Measurements from ENCODE around the gene KAZALD1.

The KAZALD1 gene

GRCh38 chr10:101052285-101052684, 9.5 kb upstream of the KAZALD1 start:
- TF ChIP-seq, protein P1, sequence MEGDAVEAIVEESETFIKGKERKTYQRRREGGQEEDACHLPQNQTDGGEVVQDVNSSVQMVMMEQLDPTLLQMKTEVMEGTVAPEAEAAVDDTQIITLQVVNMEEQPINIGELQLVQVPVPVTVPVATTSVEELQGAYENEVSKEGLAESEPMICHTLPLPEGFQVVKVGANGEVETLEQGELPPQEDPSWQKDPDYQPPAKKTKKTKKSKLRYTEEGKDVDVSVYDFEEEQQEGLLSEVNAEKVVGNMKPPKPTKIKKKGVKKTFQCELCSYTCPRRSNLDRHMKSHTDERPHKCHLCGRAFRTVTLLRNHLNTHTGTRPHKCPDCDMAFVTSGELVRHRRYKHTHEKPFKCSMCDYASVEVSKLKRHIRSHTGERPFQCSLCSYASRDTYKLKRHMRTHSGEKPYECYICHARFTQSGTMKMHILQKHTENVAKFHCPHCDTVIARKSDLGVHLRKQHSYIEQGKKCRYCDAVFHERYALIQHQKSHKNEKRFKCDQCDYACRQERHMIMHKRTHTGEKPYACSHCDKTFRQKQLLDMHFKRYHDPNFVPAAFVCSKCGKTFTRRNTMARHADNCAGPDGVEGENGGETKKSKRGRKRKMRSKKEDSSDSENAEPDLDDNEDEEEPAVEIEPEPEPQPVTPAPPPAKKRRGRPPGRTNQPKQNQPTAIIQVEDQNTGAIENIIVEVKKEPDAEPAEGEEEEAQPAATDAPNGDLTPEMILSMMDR (IDR thresholded peaks at IDR 0.05) = no peak
- no peak overlapping the region for H3K4me2 ChIP-seq (ENCODE audit: low read length)
- H3K4me3 ChIP-seq (ENCODE audit: low read depth, low read length) = no peak overlapping the region
- H3K79me2 ChIP-seq = no peaks in the 10 kb centered on the region
- no peak overlapping the region for H3K9ac ChIP-seq
- H3K27me3 ChIP-seq (ENCODE audit: control insufficient read depth, insufficient read depth, low read length) = no peaks in the 10 kb centered on the region
- no peaks in the 10 kb centered on the region for H3K36me3 ChIP-seq (ENCODE audit: control insufficient read depth, insufficient read depth, low read length)
- H2AFZ ChIP-seq = no peak overlapping the region
- no peaks in the 10 kb centered on the region for H3K9me3 ChIP-seq (ENCODE audit: control insufficient read depth, low read length)
- H3K4me1 ChIP-seq = peaks cover 4% of the 10 kb centered on the region
- no peak overlapping the region for H3K27ac ChIP-seq

GRCh38 chr10:101053516-101053915, 8.3 kb upstream of the KAZALD1 start:
- H3K36me3 ChIP-seq (ENCODE audit: control insufficient read depth, insufficient read depth, low read length) = no peaks in the 10 kb centered on the region
- no peak overlapping the region for H2AFZ ChIP-seq
- H3K4me2 ChIP-seq (ENCODE audit: low read length) = no peak overlapping the region
- H3K9ac ChIP-seq = no peak overlapping the region
- H3K9me3 ChIP-seq (ENCODE audit: control insufficient read depth, low read length) = no peaks in the 10 kb centered on the region
- TF ChIP-seq, protein P1 (IDR thresholded peaks at IDR 0.05) = no peak
- no peaks in the 10 kb centered on the region for H3K79me2 ChIP-seq
- no peak overlapping the region for H3K27ac ChIP-seq
- no peak overlapping the region for H3K4me3 ChIP-seq (ENCODE audit: low read depth, low read length)
- no peaks in the 10 kb centered on the region for H3K27me3 ChIP-seq (ENCODE audit: control insufficient read depth, insufficient read depth, low read length)
- H3K4me1 ChIP-seq = peaks cover 4% of the 10 kb centered on the region

- Histone ChIP-seq H3K27ac (no peak overlapping the region), H3K36me3 (ENCODE audit: control insufficient read depth, insufficient read depth, low read length) (no peaks in the 10 kb centered on the region), H3K9ac (no peak overlapping the region), H2AFZ (no peak overlapping the region), H3K4me1 (peaks cover 4% of the 10 kb centered on the region), H3K4me2 (ENCODE audit: low read length) (no peak overlapping the region), H3K79me2 (no peaks in the 10 kb centered on the region), H3K4me3 (ENCODE audit: low read depth, low read length) (no peak overlapping the region), H3K27me3 (ENCODE audit: control insufficient read depth, insufficient read depth, low read length) (no peaks in the 10 kb centered on the region), H3K9me3 (ENCODE audit: control insufficient read depth, low read length) (no peaks in the 10 kb centered on the region)
- TF ChIP-seq, protein P1 (IDR thresholded peaks at IDR 0.05) = no peak
These were observed 7.4 kb upstream of the KAZALD1 start for GRCh38 chr10:101054351-101054750.

- TF ChIP-seq, protein P1 (IDR thresholded peaks at IDR 0.05) = no peak
- H3K36me3 ChIP-seq (ENCODE audit: control insufficient read depth, insufficient read depth, low read length) = no peaks in the 10 kb centered on the region
- no peak overlapping the region for H3K9ac ChIP-seq
- no peak overlapping the region for H2AFZ ChIP-seq
- H3K27ac ChIP-seq = no peak overlapping the region
- no peaks in the 10 kb centered on the region for H3K27me3 ChIP-seq (ENCODE audit: control insufficient read depth, insufficient read depth, low read length)
- H3K4me3 ChIP-seq (ENCODE audit: low read depth, low read length) = no peak overlapping the region
- H3K79me2 ChIP-seq = no peaks in the 10 kb centered on the region
- H3K4me2 ChIP-seq (ENCODE audit: low read length) = no peak overlapping the region
- H3K9me3 ChIP-seq (ENCODE audit: control insufficient read depth, low read length) = no peaks in the 10 kb centered on the region
- peaks cover 7% of the 10 kb centered on the region for H3K4me1 ChIP-seq
These were observed 6.9 kb upstream of the KAZALD1 start for GRCh38 chr10:101054876-101055275.

DNA sequence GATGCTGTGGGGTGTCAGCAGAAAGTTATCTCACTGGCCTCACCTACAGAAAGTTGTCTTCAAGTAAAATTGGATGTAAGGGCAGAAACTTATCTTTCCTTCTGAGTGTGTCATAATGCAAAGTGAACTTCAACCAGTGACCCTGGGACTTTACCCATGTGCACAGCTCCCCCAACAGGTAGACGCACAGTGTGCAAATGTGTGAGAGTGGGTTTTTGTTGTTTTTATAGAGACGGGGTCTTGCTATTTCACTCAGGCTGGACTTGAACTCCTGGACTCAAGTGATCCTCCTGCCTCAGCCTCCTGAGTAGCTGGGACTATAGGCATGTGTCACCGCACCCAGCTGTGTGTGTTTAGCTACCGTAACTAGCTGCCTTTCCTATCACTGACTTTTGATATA, 6.4 kb upstream of the KAZALD1 start:
- TF ChIP-seq, protein P1 (IDR thresholded peaks at IDR 0.05) = no peak
- Histone ChIP-seq H3K27ac (no peak overlapping the region), H3K79me2 (no peaks in the 10 kb centered on the region), H3K4me3 (ENCODE audit: low read depth, low read length) (no peak overlapping the region), H3K4me1 (peaks cover 9% of the 10 kb centered on the region), H3K27me3 (ENCODE audit: control insufficient read depth, insufficient read depth, low read length) (no peaks in the 10 kb centered on the region), H3K9ac (no peak overlapping the region), H2AFZ (no peak overlapping the region), H3K36me3 (ENCODE audit: control insufficient read depth, insufficient read depth, low read length) (no peaks in the 10 kb centered on the region), H3K4me2 (ENCODE audit: low read length) (no peak overlapping the region), H3K9me3 (ENCODE audit: control insufficient read depth, low read length) (no peaks in the 10 kb centered on the region)

Data from parathyroid adenoma (tissue), 2 donors.